K562 (cell line): ENCODE results near the gene PLCB1. TPM values are rescaled to one million over a fixed set of nuclear protein-coding genes. Genes with fewer than 3 reads are reported as not detected.

ENCODE experiments used
- ATAC-seq: fragments of 200-7000 bp; cut with Tn5 transposase; 3 replicates; pipeline ENCODE4 v1.9.1; 2020; ENCODE audit warnings: moderate library complexity
- BruUV-seq: library from RNA; stranded (reverse); fragments of 400-500 nt; replicated peaks from 2 replicates; lab custom pipeline; 2021; lab: Mats Ljungman, UMichigan
- CTCF ChIA-PET: fragments of 300-600 bp; formaldehyde crosslinking; extraction: SDS; loops from one replicate; lab custom pipeline; 2021; ENCODE audit warnings: low intra/inter-chr PET ratio; lab: Yijun Ruan, JAX
- POLR2A ChIA-PET: fragments of 300-600, 350-650 bp; sonication (Branson Sonifier 250); formaldehyde crosslinking; extraction: SDS; loops from one replicate; lab custom pipeline; 2021; ENCODE audit warnings: antibody characterized with exemption, inconsistent platforms; lab: Yijun Ruan, JAX
- DNase-seq, 4 experiments: peaks; one replicate each; pipeline versions ENCODE4 v3.0.0 to v3.0.0-alpha.2; 2011 to 2018; ENCODE audit warnings: low spot score in 3 of 4, mixed read lengths in 3 of 4; ENCODE audit errors: extremely low read depth in 1 of 4
- FAIRE-seq: peaks from 2 replicates; lab custom pipeline; 2011; peaks lifted over from hg19 to GRCh38; lab: Jason Lieb, UNC
- H2AFZ ChIP-seq: 2 replicates; pipeline ENCODE4 v1.6.0; 2011; ENCODE audit warnings: low read depth, low read length, control low read depth, inconsistent platforms
- H3K27ac ChIP-seq: fragments of 200-600 bp; 3 replicates; pipeline ENCODE4 v1.8.0; 2011; ENCODE audit warnings: low read depth, mild to moderate bottlenecking, control low read depth, inconsistent platforms, low read length, moderate library complexity, mixed read lengths; ENCODE audit errors: extremely low read depth
- H3K27me3 ChIP-seq, 2 experiments: fragments of 300-600 bp in 1 of 2; 2 replicates in 1 of 2; 3 replicates in 1 of 2; pipeline versions ENCODE4 v1.6.0 to v1.8.0; 2011; ENCODE audit warnings: inconsistent platforms in 2 of 2, low read length in 2 of 2, mild to moderate bottlenecking in 1 of 2, mixed read lengths in 1 of 2, moderate library complexity in 1 of 2; ENCODE audit not compliant: control insufficient read depth in 2 of 2, insufficient read depth in 2 of 2
- H3K36me3 ChIP-seq: fragments of 300-600 bp; 3 replicates; pipeline ENCODE4 v1.8.0; 2011; ENCODE audit warnings: mild to moderate bottlenecking, low read length, inconsistent platforms; ENCODE audit not compliant: control insufficient read depth, insufficient read depth
- H3K4me1 ChIP-seq, 2 experiments: fragments of 200-600 bp in 1 of 2; replicated peaks in 1 of 2; 2 replicates in 1 of 2; 3 replicates in 1 of 2; pipeline versions ENCODE4 v1.5.1 to v1.8.0; 2011; ENCODE audit warnings: inconsistent platforms in 2 of 2, low read length in 2 of 2, mild to moderate bottlenecking in 1 of 2, mixed read lengths in 1 of 2, moderate library complexity in 1 of 2; ENCODE audit not compliant: control insufficient read depth in 2 of 2, insufficient read depth in 2 of 2
- H3K4me2 ChIP-seq: 2 replicates; pipeline ENCODE4 v1.6.1; 2011; ENCODE audit warnings: low read length, control low read depth, inconsistent platforms, mixed read lengths; ENCODE audit not compliant: insufficient read depth
- H3K4me3 ChIP-seq: fragments of 200-600 bp; sonication (generic), shearing (Covaris generic); 2 replicates; pipeline ENCODE4 v1.5.1; 2016; ENCODE audit warnings: control low read depth, inconsistent platforms
- H3K79me2 ChIP-seq: fragments of 200-600 bp; 3 replicates; pipeline ENCODE4 v1.8.0; 2011; ENCODE audit warnings: low read length, inconsistent platforms; ENCODE audit not compliant: control insufficient read depth, insufficient read depth
- H3K9ac ChIP-seq, 2 experiments: 2 replicates each; pipeline versions ENCODE4 v1.6.0 to v1.6.1; 2011; ENCODE audit warnings: low read depth in 2 of 2, low read length in 2 of 2, control low read depth in 1 of 2, inconsistent platforms in 1 of 2, mild to moderate bottlenecking in 1 of 2, mixed read lengths in 1 of 2; ENCODE audit not compliant: insufficient read depth in 1 of 2
- H3K9me1 ChIP-seq: one replicate; pipeline ENCODE4 v1.6.0; 2011; ENCODE audit warnings: inconsistent platforms, mild to moderate bottlenecking, low read length, moderate library complexity; ENCODE audit not compliant: control insufficient read depth, insufficient read depth
- H3K9me3 ChIP-seq: replicated peaks from 2 replicates; pipeline ENCODE4 v1.5.1; 2011; ENCODE audit warnings: low read depth, low read length, inconsistent platforms; ENCODE audit not compliant: control insufficient read depth, insufficient read depth
- H4K20me1 ChIP-seq: replicated peaks from 2 replicates; pipeline ENCODE4 v1.6.1; 2011; ENCODE audit warnings: low read length, inconsistent platforms, mixed read lengths; ENCODE audit not compliant: control insufficient read depth, insufficient read depth
- ARID4B ChIP-seq: sonication (generic); formaldehyde crosslinking; IDR thresholded peaks from 2 replicates; pipeline ENCODE4 v1.8.0; 2022; ENCODE audit warnings: mild to moderate bottlenecking, missing genetic modification reagents
- FOXJ3 ChIP-seq: sonication (generic); formaldehyde crosslinking; IDR thresholded peaks from 2 replicates; pipeline ENCODE4 v1.4.0; 2020; ENCODE audit warnings: mild to moderate bottlenecking, missing genetic modification reagents
- NBN ChIP-seq: fragments of 450-650 bp; IDR thresholded peaks from 2 replicates; pipeline ENCODE4 v1.6.1; 2016; ENCODE audit warnings: low read depth, mild to moderate bottlenecking
- PRMT5 ChIP-seq: sonication (generic); formaldehyde crosslinking; IDR thresholded peaks from 2 replicates; pipeline ENCODE4 v1.5.0; 2020; ENCODE audit warnings: missing genetic modification reagents
- ZNF175 ChIP-seq: fragments of 200-800 bp; sonication (Bioruptor generic); IDR thresholded peaks from 2 replicates; pipeline ENCODE4 v1.6.1; 2016; ENCODE audit warnings: low read depth, mild to moderate bottlenecking, missing genetic modification characterization, missing compliant biosample characterization
- ZNF699 ChIP-seq: fragments of 250-450 bp; sonication (Bioruptor Pico); IDR thresholded peaks from 2 replicates; pipeline ENCODE4 v1.8.0; 2021; ENCODE audit warnings: mild to moderate bottlenecking, moderate library complexity; ENCODE audit not compliant: insufficient replicate concordance
- whole genome bisulfite sequencing: fragments of 100-300 bp; shearing (Covaris generic); methylation state at CpG from one replicate; pipeline ENCODE4 v1.1.6; 2016; ENCODE audit warnings: low coverage, mixed read lengths; ENCODE audit not compliant: insufficient coverage; ENCODE audit errors: missing lambda C conversion rate; 5-methylcytosine and 5-hydroxymethylcytosine counted together
- in situ Hi-C: fragments of 300-500 bp; cut with MboI; formaldehyde crosslinking; loops from 4 replicates; pipeline ENCODE4 v1.15.0; 2018; ENCODE audit warnings: inconsistent platforms, mixed read lengths
- intact Hi-C: fragments of 100-400 bp; cut with micrococcal nuclease; formaldehyde crosslinking; loops from 2 replicates; pipeline ENCODE4 v1.14.2; 2022
- polyA plus RNA-seq, 8 experiments: library from polyadenylated mRNA; depleted of rRNA in 4 of 8; stranded (reverse) in 5 of 8; unstranded in 3 of 8; fragments of >200 nt; fragmentation: Nextera tagmentation in 2 of 8; fragmentation: Illumina TruSeq in 1 of 8; extraction: Ambion mirVana in 2 of 8; extraction: Trizol in 1 of 8; gene quantifications; 2 replicates each; pipeline versions ENCODE4 v1.2.1 to v1.2.3, GENCODE V29; 2011 to 2014; ENCODE audit warnings: inconsistent platforms in 1 of 8, missing spikeins in 1 of 8
- total RNA-seq, 7 experiments: library from RNA; depleted of rRNA in 6 of 7; stranded (reverse); fragments of >200 nt in 6 of 7; fragmentation: Illumina TruSeq in 2 of 7; extraction: Trizol in 2 of 7; gene quantifications; 2 replicates each; pipeline versions ENCODE4 v1.2.1 to v1.2.3, GENCODE V29; 2011 to 2021; ENCODE audit warnings: low replicate concordance in 1 of 7

The PLCB1 gene
- total and polyA plus RNA-seq, 9 of the 15 experiments (the other 6 are each of a cell fraction or from before 2014, with no cell fraction given): 0.34 to 3.1 (median 1.3) TPM

- Histone ChIP-seq H3K36me3 (no peaks in the 10 kb centered on the region), H3K9me3 (no peaks in the 10 kb centered on the region), H4K20me1 (no peaks in the 10 kb centered on the region), H2AFZ (no peak overlapping the region), H3K27me3 (no peaks in the 10 kb centered on the region), H3K79me2 (no peaks in the 10 kb centered on the region), H3K27ac (no peak overlapping the region), H3K4me1 (no peaks in the 10 kb centered on the region), H3K9ac (no peak overlapping the region), H3K9me1 (no peaks in the 10 kb centered on the region), H3K4me2 (no peak overlapping the region), H3K4me3 (no peak overlapping the region)
- 0% methylated on average over 4 of the region's 4 CpGs for WGBS
- ChIA-PET CTCF (no interaction called here), POLR2A (no interaction called here)
- intact Hi-C loops: no loop called here
- in situ Hi-C loops: no loop called here
- FAIRE-seq (no peak), ATAC-seq (no peak), DNase-seq (no peak)
- no TSS peak for BruUV-seq
- TF ChIP-seq FOXJ3 (CRISPR knock-in tag): no peak
- TF ChIP-seq PRMT5 (CRISPR knock-in tag): no peak
- no peak for TF ChIP-seq ARID4B (CRISPR knock-in tag)
- TF ChIP-seq ZNF175: no peak
- no peak for TF ChIP-seq ZNF699 (CRISPR knock-in tag)
- TF ChIP-seq NBN: no peak
Observed at GRCh38 chr20:8321001-8321400, 188.9 kb downstream of the PLCB1 start.
